DND-41 (cell line): ENCODE measurements around the gene LRRC51.

Experiments
- EZH2 ChIP-seq: IDR thresholded peaks from 3 replicates; pipeline ENCODE4 v1.6.1; 2012; ENCODE audit warnings: borderline replicate concordance, low read depth, mild to moderate bottlenecking, moderate library complexity, low read length, inconsistent platforms; ENCODE audit not compliant: severe bottlenecking
- TF ChIP-seq, protein P1 (sequence below): IDR thresholded peaks from 2 replicates; pipeline ENCODE4 v1.5.1; 2012; ENCODE audit warnings: borderline replicate concordance, low read length, moderate library complexity, mild to moderate bottlenecking; ENCODE audit not compliant: poor library complexity, severe bottlenecking; ENCODE audit errors: extremely low read depth

DNA sequence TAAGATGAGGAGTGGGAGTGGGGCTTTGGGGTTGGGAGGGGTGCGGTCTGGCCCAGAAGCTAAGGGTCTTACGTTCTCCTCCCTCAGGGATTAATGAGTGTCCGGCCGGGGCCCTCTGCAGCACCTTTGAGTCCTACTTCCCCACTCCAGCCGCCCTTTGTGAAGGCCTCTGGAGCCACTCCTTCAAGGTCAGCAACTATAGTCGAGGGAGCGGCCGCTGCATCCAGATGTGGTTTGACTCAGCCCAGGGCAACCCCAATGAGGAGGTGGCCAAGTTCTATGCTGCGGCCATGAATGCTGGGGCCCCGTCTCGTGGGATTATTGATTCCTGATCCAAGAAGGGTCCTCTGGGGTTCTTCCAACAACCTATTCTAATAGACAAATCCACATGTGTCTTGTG lies 58.9 kb downstream of the LRRC51 start:
- TF ChIP-seq, protein P1, sequence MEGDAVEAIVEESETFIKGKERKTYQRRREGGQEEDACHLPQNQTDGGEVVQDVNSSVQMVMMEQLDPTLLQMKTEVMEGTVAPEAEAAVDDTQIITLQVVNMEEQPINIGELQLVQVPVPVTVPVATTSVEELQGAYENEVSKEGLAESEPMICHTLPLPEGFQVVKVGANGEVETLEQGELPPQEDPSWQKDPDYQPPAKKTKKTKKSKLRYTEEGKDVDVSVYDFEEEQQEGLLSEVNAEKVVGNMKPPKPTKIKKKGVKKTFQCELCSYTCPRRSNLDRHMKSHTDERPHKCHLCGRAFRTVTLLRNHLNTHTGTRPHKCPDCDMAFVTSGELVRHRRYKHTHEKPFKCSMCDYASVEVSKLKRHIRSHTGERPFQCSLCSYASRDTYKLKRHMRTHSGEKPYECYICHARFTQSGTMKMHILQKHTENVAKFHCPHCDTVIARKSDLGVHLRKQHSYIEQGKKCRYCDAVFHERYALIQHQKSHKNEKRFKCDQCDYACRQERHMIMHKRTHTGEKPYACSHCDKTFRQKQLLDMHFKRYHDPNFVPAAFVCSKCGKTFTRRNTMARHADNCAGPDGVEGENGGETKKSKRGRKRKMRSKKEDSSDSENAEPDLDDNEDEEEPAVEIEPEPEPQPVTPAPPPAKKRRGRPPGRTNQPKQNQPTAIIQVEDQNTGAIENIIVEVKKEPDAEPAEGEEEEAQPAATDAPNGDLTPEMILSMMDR: no peak
- TF ChIP-seq EZH2: no peak
